Caco-2 (cell line): Measurements from ENCODE around the gene DLEC1. TPM values are rescaled to one million over a fixed set of nuclear protein-coding genes. Genes with fewer than 3 reads are reported as not detected.

Experiments used
- BruUV-seq: library from RNA; stranded (reverse); fragments of 400-500 nt; replicated peaks from 2 replicates; lab custom pipeline; 2021; lab: Mats Ljungman, UMichigan
- CTCF ChIA-PET: fragments of 300-600 bp; sonication (Branson Sonifier 250); formaldehyde crosslinking; loops from one replicate; lab custom pipeline; 2022; ENCODE audit warnings: antibody characterized with exemption; lab: Charles Lee
- POLR2A ChIA-PET: fragments of 300-600 bp; sonication (Branson Sonifier 250); formaldehyde crosslinking; loops from one replicate; lab custom pipeline; 2022; ENCODE audit warnings: antibody characterized with exemption; lab: Charles Lee
- DNase-seq, 2 experiments: peaks; one replicate each; pipeline versions ENCODE4 v3.0.0 to v3.0.0-alpha.2; 2020 to 2022
- H3K27me3 ChIP-seq: replicated peaks from 2 replicates; pipeline ENCODE4 v1.6.0; 2011; ENCODE audit warnings: low read length; ENCODE audit not compliant: control insufficient read depth, insufficient read depth
- H3K36me3 ChIP-seq: 2 replicates; pipeline ENCODE4 v1.5.1; 2011; ENCODE audit warnings: low read length; ENCODE audit not compliant: control insufficient read depth, insufficient read depth
- H3K4me1 ChIP-seq: fragments of 250-450 bp; sonication (Bioruptor Pico); 2 replicates; pipeline ENCODE4 v1.5.1; 2020; ENCODE audit warnings: mild to moderate bottlenecking
- H3K4me3 ChIP-seq: 2 replicates; pipeline ENCODE4 v1.5.1; 2011; ENCODE audit warnings: low read depth, mild to moderate bottlenecking, control low read depth, low read length
- H3K9me3 ChIP-seq: fragments of 250-450 bp; sonication (Bioruptor Pico); 2 replicates; pipeline ENCODE4 v1.5.1; 2020; ENCODE audit warnings: mild to moderate bottlenecking, moderate library complexity
- H3K27ac Mint-ChIP-seq: one replicate; pipeline ENCODE4 v1.8.0; 2022; ENCODE audit warnings: mixed read lengths; ENCODE audit not compliant: unreplicated experiment
- H3K27me3 Mint-ChIP-seq: one replicate; pipeline ENCODE4 v1.8.0; 2022; ENCODE audit warnings: mixed read lengths; ENCODE audit not compliant: insufficient read depth, unreplicated experiment
- H3K36me3 Mint-ChIP-seq: one replicate; pipeline ENCODE4 v1.8.0; 2022; ENCODE audit warnings: mild to moderate bottlenecking, mixed read lengths; ENCODE audit not compliant: insufficient read depth, unreplicated experiment
- H3K4me1 Mint-ChIP-seq: one replicate; pipeline ENCODE4 v1.8.0; 2022; ENCODE audit warnings: low read depth, mixed read lengths; ENCODE audit not compliant: unreplicated experiment
- H3K4me3 Mint-ChIP-seq: one replicate; pipeline ENCODE4 v1.8.0; 2022; ENCODE audit warnings: mild to moderate bottlenecking, moderate library complexity, mixed read lengths; ENCODE audit not compliant: unreplicated experiment
- H3K9me3 Mint-ChIP-seq: one replicate; pipeline ENCODE4 v1.8.0; 2022; ENCODE audit warnings: mixed read lengths; ENCODE audit not compliant: unreplicated experiment
- intact Hi-C: fragments of 100-400 bp; cut with micrococcal nuclease; formaldehyde crosslinking; loops from one replicate; pipeline ENCODE4 v1.10.0; 2022; ENCODE audit not compliant: unreplicated experiment
- total RNA-seq: library from RNA; stranded (reverse); gene quantifications from 2 replicates; pipeline ENCODE4 v1.2.3, GENCODE V29; 2022
- TF ChIP-seq, protein P1 (sequence below), 2 experiments: fragments of 200-600 bp in 1 of 2; IDR thresholded peaks; 1 replicate in 1 of 2; 2 replicates in 1 of 2; pipeline versions ENCODE4 v1.5.1 to v1.8.0; 2011 to 2022; ENCODE audit warnings: antibody characterized with exemption in 1 of 2, control low read depth in 1 of 2, inconsistent platforms in 1 of 2, low read depth in 1 of 2, low read length in 1 of 2, mild to moderate bottlenecking in 1 of 2, moderate library complexity in 1 of 2; ENCODE audit not compliant: insufficient read depth in 1 of 2, severe bottlenecking in 1 of 2, unreplicated experiment in 1 of 2

DLEC1 gene
- total RNA-seq, 1 experiment from 2014 or later = 0.11 TPM

DNA sequence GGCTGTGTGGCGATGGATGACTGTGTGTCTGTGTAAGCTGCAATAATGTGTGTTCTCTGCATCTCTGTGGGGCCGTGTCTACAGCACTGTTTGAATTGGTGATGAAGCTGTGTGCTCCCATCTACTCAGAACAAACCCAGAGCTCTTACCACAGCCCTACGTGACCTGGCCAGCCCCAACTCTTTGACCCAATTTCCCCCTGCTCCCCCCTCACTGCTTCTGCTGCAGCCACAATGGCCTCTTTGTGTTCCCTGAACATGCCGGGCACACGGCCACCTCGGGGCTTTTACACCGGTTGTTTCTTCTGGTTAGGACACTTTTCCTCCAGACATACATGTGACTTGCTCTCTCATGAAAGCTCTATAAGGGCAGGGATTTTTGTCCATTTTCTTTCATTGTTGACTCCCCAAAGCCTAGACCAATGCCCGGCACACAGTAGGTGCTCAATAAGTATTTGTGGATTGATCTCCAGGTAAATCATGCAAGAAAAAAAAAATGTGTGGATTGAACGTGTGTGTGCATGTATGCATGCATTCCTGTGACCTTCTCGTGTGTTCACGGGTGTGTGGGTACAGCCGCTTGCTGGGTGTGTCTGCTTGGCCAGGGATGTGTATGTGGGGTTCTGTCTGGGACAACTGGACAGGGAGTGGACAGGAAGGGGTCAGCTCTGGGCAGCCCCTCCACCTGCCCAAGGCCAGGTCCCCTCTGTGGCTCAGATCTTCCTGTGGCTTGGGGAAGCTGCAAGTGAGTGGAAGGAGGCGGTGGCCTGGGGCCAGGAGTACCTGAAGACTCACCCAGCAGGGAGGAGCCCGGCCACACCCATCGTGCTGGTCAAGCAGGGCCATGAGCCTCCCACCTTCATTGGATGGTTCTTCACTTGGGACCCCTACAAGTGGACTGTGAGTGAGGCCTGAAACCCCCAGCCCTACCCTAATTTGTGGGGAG, 33.7 kb upstream of the DLEC1 start:
- H3K9me3 ChIP-seq = no peaks in the 10 kb centered on the region
- TF ChIP-seq, protein P1, sequence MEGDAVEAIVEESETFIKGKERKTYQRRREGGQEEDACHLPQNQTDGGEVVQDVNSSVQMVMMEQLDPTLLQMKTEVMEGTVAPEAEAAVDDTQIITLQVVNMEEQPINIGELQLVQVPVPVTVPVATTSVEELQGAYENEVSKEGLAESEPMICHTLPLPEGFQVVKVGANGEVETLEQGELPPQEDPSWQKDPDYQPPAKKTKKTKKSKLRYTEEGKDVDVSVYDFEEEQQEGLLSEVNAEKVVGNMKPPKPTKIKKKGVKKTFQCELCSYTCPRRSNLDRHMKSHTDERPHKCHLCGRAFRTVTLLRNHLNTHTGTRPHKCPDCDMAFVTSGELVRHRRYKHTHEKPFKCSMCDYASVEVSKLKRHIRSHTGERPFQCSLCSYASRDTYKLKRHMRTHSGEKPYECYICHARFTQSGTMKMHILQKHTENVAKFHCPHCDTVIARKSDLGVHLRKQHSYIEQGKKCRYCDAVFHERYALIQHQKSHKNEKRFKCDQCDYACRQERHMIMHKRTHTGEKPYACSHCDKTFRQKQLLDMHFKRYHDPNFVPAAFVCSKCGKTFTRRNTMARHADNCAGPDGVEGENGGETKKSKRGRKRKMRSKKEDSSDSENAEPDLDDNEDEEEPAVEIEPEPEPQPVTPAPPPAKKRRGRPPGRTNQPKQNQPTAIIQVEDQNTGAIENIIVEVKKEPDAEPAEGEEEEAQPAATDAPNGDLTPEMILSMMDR (IDR thresholded peaks at IDR 0.05; ENCODE audit: insufficient read depth in 1 of 2, low read depth in 1 of 2, low read length in 1 of 2, severe bottlenecking in 1 of 2, unreplicated experiment in 1 of 2) = no peak
- intact Hi-C loops = no loop called here
- Mint-ChIP-seq H3K36me3 (peaks cover 15% of the 10 kb centered on the region), H3K4me3 (no peak overlapping the region), H3K9me3 (no peaks in the 10 kb centered on the region), H3K27ac (no peak overlapping the region), H3K27me3 (no peaks in the 10 kb centered on the region), H3K4me1 (peaks cover 19% of the 10 kb centered on the region)
- no peaks in the 10 kb centered on the region for H3K27me3 ChIP-seq
- no peak for DNase-seq
- ChIA-PET POLR2A (no interaction called here), CTCF (interaction anchor here (2.3 to 2.7 kb wide), 2 partner anchors 31 to 34 kb away, joined by 10 to 44 read pairs; partner anchors contain the start of gene DLEC1)
- no TSS peak for BruUV-seq
- peaks cover 21% of the 10 kb centered on the region for H3K4me1 ChIP-seq
- H3K36me3 ChIP-seq = peaks cover 9% of the 10 kb centered on the region
- H3K4me3 ChIP-seq = no peak overlapping the region

DNA sequence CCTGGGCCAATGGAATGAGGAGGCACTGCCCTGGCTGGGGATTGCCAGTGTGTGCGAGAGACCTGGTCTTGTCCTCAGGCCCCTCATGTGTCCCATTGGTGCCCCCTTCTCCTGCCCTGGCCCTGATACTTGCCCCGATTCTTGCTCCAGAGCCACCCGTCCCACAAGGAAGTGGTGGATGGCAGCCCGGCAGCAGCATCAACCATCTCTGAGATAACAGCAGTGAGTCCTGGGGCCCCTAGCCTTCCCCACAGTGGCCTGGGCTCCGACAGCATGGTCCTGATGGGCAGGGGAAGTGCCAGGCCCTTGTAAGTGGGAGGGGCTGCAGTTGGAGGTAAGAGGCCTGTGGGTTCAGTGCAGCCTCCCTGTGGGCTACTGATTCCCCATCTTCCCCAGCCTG, 33.0 kb upstream of the DLEC1 start:
- H3K36me3 Mint-ChIP-seq = peaks cover 15% of the 10 kb centered on the region
- H3K27me3 Mint-ChIP-seq = no peaks in the 10 kb centered on the region
- no peak overlapping the region for H3K27ac Mint-ChIP-seq
- H3K4me3 Mint-ChIP-seq = no peak overlapping the region
- no peaks in the 10 kb centered on the region for H3K9me3 Mint-ChIP-seq
- H3K36me3 ChIP-seq = peaks cover 9% of the 10 kb centered on the region
- POLR2A ChIA-PET = no interaction called here
- TF ChIP-seq, protein P1 (IDR thresholded peaks at IDR 0.05; ENCODE audit: insufficient read depth in 1 of 2, low read depth in 1 of 2, low read length in 1 of 2, severe bottlenecking in 1 of 2, unreplicated experiment in 1 of 2) = no peak
- CTCF ChIA-PET = interaction anchor here (1.4 kb wide), 1 partner anchor 31 kb away, joined by 9 read pairs; no protein-coding TSS in a partner anchor
- H3K4me3 ChIP-seq = no peak overlapping the region
- no peaks in the 10 kb centered on the region for H3K27me3 ChIP-seq
- intact Hi-C loops = no loop called here
- peaks cover 19% of the 10 kb centered on the region for H3K4me1 Mint-ChIP-seq
- BruUV-seq = no TSS peak
- H3K9me3 ChIP-seq = no peaks in the 10 kb centered on the region
- H3K4me1 ChIP-seq = peaks cover 21% of the 10 kb centered on the region
- no peak for DNase-seq

DNA sequence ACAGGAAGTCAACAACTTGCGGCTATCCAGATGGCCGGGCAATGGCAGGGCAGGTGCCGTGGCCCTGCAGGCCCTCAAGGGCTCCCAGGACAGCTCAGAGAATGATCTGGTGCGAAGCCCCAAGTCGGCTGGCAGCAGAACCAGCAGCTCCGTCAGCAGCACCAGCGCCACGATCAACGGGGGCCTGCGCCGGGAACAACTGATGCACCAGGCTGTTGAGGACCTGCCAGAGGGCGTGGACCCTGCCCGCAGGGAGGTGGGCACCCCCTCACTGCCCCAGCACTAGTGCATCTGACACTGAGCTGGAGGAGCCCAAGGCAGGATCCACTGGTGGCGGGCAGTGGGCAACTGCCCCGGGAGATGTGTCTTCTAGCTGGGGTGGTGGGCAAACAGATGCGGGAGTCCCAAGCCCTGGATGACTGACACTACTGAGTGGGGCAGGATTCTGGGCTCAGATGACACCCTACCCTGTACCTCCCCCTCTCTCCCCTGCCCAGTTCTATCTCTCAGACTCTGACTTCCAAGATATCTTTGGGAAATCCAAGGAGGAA, 32.5 kb upstream of the DLEC1 start:
- no peak overlapping the region for H3K4me3 Mint-ChIP-seq
- intact Hi-C loops = no loop called here
- TF ChIP-seq, protein P1 (IDR thresholded peaks at IDR 0.05; ENCODE audit: insufficient read depth in 1 of 2, low read depth in 1 of 2, low read length in 1 of 2, severe bottlenecking in 1 of 2, unreplicated experiment in 1 of 2) = no peak
- no peaks in the 10 kb centered on the region for H3K9me3 Mint-ChIP-seq
- H3K4me1 ChIP-seq = peaks cover 22% of the 10 kb centered on the region
- H3K4me1 Mint-ChIP-seq = peaks cover 19% of the 10 kb centered on the region
- H3K27me3 ChIP-seq = no peaks in the 10 kb centered on the region
- H3K27me3 Mint-ChIP-seq = no peaks in the 10 kb centered on the region
- H3K36me3 ChIP-seq = peaks cover 9% of the 10 kb centered on the region
- no peak overlapping the region for H3K4me3 ChIP-seq
- ChIA-PET POLR2A (no interaction called here), CTCF (interaction anchor here (0.6 to 1.4 kb wide), 2 partner anchors 32 to 153 kb away, joined by 7 to 9 read pairs; no protein-coding TSS in a partner anchor)
- DNase-seq = no peak
- H3K36me3 Mint-ChIP-seq = peaks cover 15% of the 10 kb centered on the region
- no peaks in the 10 kb centered on the region for H3K9me3 ChIP-seq
- no TSS peak for BruUV-seq
- no peak overlapping the region for H3K27ac Mint-ChIP-seq
